Fibroblast of skin of back (primary cell): ENCODE measurements around the gene EXOSC6.
"Not testable (repeated sequence)": the region's sequence is repeated elsewhere in the genome, so short reads cannot be mapped to it uniquely, and the experiment has no call there.

Experiments
- DNase-seq: peaks from one replicate; pipeline ENCODE4 v3.0.0-alpha.2; 2013

EXOSC6 gene

DNA sequence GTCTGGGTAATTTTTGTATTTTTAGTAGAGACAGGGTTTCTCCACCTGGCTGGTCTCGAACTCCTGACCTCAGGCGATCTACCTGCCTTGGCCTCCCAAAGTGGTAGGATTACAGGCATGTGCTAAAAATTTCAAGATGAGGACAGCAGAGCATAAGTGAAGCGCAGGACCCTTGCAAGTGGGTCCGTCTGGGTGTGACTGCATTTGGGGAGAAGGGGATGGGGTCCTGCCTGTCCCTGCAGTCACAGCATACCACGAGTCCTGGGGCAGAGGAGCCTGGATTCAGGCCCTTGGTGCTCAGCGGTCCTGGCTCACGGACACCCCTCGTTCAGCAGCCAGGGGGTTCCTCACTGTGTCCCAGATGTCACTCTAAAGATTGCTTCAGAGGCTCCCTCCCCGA, 53.5 kb downstream of the EXOSC6 start:
- not testable (repeated sequence) for DNase-seq

DNA sequence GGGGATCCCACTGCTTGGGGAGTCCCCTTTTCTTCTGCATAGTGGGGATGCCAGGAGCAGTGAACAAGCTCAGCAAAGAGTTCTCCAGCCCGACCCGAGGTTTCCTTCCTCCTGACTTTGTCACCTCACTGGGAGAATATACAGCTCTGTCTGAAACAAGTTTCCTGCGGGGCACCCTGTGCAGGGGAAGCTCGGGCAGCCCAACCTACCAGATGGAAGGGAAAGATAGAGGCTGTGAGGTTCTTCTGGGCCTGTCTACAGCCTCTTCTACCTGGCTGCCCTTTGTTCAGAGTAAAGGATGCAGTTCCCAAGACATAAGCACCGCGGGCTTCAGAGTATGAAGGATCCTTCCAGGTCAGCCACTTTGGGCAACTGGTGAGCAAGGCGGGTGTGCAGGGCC, 54.1 kb downstream of the EXOSC6 start:
- not testable (repeated sequence) for DNase-seq
